GM11168 (cell line): Measurements from ENCODE around the gene PPM1K.

ENCODE experiments used
- in situ Hi-C: fragments of 300-500 bp; cut with MboI; formaldehyde crosslinking; loops from one replicate; pipeline ENCODE4 v1.12.0; 2022; ENCODE audit warnings: low sequenced_read_pairs; ENCODE audit not compliant: unreplicated experiment

Gene PPM1K

DNA sequence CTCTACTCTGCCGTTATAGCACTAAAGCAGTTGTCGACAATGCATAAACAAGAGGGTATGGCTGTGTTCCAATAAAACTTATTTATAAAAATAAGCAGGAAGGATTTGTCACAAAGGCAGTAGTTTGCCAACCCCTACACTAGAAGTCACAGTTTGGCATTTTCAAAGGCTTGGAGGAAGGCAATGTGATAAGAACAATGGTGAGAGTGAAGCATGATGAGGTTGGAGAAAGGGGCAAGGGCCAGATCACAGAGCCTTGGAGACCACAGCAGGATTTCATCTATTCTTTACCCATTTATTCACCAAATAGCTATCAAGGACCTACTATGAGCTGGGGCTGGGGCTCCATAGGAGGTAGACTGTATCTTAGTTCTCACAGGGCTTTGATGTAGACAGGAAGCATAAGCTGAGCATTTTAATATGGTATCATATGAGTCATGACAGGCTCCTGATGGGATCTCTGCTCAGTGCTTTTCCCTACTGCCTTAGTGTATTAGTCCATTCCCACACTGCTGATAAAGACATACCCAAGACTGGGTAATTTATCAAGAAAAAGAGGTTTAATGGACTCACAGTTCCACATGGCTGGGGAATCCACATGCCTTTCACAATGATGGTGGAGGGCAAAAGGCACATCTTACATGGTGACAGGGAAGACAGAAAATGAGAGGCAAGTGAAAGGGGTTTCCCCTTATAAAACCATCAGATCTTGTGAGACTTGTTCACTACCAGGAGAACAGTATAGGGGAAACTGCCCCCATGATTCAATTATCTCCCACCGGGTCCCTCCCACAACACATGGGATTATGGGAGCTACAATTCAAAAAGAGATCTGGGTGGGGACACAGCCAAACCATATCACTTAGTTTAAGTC, 58.9 kb downstream of the PPM1K start:
- in situ Hi-C loops, result no loop called here

- in situ Hi-C loops, result loop anchor here (5.0 to 25.0 kb wide), 2 partner anchors 289 to 536 kb away; no protein-coding TSS in a partner anchor
Observed at GRCh38 chr4:88223516-88223915, 60.8 kb downstream of the PPM1K start.

DNA sequence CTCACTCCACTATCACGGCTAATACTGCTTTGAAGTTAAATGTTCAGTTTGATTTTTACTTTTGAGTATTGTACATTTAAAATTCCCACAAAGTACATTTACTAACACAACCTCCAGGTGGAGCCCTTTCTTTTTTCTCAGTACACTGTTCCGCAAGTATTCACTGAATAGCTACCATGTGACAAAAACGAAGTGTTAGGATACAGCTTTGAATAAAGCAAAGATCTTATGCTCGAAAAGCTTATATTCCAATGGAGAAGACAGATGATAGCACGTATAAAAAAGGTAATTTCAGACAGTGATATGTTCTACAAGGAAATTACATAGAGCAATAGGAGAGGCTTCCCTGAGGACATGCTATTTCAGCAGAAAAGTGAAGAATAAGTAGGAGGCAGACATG, 65.3 kb downstream of the PPM1K start:
- in situ Hi-C loops, result loop anchor here (10.0 to 25.0 kb wide), 2 partner anchors 364 to 532 kb away; no protein-coding TSS in a partner anchor

DNA sequence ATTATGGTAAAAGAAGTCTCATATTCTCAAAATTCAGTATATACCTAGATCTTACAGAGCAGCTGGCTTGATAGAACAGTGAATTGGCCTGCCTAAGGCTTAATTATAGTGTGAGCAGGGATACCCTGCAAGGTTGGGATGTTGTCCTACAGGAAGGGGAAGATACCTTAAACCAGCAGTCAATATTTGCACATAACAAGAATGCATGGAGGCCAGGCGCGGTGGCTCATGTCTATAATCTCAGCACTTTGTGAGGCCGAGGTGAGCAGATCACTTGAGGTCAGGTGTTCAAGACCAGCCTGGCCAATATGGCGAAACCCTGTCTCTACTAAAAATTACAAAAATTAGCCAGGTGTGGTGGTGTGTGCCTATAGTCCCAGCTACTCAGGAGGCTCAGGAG, 67.2 kb downstream of the PPM1K start:
- in situ Hi-C loops, result loop anchor here (10.0 to 25.0 kb wide), 2 partner anchors 362 to 530 kb away; no protein-coding TSS in a partner anchor

- in situ Hi-C loops, result loop anchor here (10.0 to 25.0 kb wide), 2 partner anchors 362 to 529 kb away; no protein-coding TSS in a partner anchor
Observed at GRCh38 chr4:88216395-88216794, 68.0 kb downstream of the PPM1K start.

DNA sequence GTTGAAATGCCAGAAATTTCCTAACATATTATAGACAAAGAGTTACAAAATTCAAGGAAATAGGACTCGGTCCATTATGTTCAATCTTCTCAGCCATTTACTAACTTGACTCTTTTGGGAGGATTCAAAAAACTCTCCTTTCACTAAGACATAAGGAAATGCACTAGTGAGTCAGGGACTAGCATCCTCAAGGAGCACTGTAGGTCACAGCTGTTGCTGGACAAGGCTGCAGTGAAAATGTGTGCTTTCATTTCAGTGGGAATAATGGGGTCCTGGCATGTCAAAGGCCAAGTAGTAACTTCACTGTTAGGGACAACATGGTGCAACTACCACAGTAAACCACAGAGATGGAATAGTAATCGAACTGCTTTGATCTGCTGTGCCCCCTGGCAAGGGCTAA, 69.0 kb downstream of the PPM1K start:
- in situ Hi-C loops, result loop anchor here (10.0 to 25.0 kb wide), 2 partner anchors 361 to 528 kb away; no protein-coding TSS in a partner anchor

- in situ Hi-C loops, result loop anchor here (5.0 to 25.0 kb wide), 3 partner anchors 185 to 525 kb away; no protein-coding TSS in a partner anchor
Observed at GRCh38 chr4:88212253-88212561, 72.2 kb downstream of the PPM1K start.

DNA sequence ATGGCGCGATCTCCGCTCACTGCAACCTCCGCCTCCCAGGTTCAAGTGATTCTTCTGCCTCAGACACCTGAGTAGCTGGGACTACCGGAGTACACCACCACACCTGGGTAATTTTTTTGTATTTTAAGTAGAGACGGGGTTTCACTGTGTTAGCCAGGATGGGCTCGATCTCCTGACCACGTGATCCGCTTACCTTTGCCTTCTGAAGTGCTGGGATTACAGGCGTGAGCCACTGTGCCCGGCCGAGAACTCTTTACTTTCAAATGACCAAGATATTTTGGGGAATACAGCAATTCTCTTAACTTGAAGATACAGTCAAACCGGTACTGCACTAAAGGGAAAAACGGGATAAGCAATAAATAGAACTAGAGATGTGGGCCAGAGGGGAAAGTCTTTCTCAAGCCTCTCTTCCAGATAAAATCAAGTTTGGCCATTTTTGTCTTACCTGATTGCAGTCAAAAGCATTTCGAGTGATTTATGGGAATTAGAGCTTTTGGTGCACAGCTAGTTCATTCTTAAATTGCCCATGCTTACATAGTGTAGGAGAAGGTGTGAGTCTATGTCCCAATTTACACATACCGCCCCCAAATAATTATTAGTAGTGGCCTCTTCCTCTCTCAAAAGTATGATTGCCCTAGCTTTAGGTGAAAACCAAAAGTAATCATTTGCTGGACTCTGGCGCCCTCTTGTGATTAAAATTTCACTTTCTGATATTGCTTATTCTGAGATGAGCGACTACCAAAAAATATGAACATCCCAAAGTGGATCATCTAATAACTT, 72.7 kb downstream of the PPM1K start:
- in situ Hi-C loops, result loop anchor here (5.0 to 25.0 kb wide), 3 partner anchors 184 to 524 kb away; no protein-coding TSS in a partner anchor

GRCh38 chr4:88208156-88208555, 76.2 kb downstream of the PPM1K start:
- in situ Hi-C loops, result loop anchor here (25.0 kb wide), 1 partner anchor 521 kb away; no protein-coding TSS in a partner anchor
